ENCODE data around the gene FBRSL1. TPM values are rescaled to one million over a fixed set of nuclear protein-coding genes. Genes with fewer than 3 reads are reported as not detected.
A peak's percentile ranks its signal among the peaks of the same experiment; 100 is the strongest.

FBRSL1 gene
- total and polyA plus RNA-seq, 9 of the 15 experiments (the other 6 are each of a cell fraction or from before 2014, with no cell fraction given): 0.24 to 129 (median 7.3) TPM

- TF ChIP-seq HMGN3 (IDR thresholded peaks at IDR 0.05; ENCODE audit: borderline replicate concordance, extremely low read depth, insufficient read length, low read depth, low read length): peak; percentile 31
- TF ChIP-seq E4F1 (CRISPR knock-in tag; IDR thresholded peaks at IDR 0.05; ENCODE audit: borderline replicate concordance): no peak
Measured at GRCh38 chr12:132444957-132445883, 44.7 kb upstream of the FBRSL1 start (continued).

- H3K4me2 ChIP-seq (ENCODE audit: insufficient read depth, low read length): peak overlapping the region; percentile 98
- TF ChIP-seq ZNF512 (tag; IDR thresholded peaks at IDR 0.05) (no peak), ZNF324 (CRISPR knock-in tag; IDR thresholded peaks at IDR 0.05) (0 out of 2 replicates have a peak, but pooled peaks have one; percentile 32), SLC30A9 (CRISPR knock-in tag; IDR thresholded peaks at IDR 0.05) (no peak), POLR2A (conservative IDR thresholded peaks at IDR 0.05) (peak; percentile 74), CCNT2 (IDR thresholded peaks at IDR 0.05; ENCODE audit: borderline replicate concordance, extremely low read depth, insufficient read length, low read depth, low read length) (no peak), GMEB1 (CRISPR knock-in tag; IDR thresholded peaks at IDR 0.05) (peak; percentile 75), ZNF175 (CRISPR knock-in tag; IDR thresholded peaks at IDR 0.05; ENCODE audit: low read depth) (peak; percentile 97), ZNF165 (CRISPR knock-in tag; IDR thresholded peaks at IDR 0.05; ENCODE audit: borderline replicate concordance) (peak; percentile 86; the same call in 1 of the 2 replicates), SPI1 (IDR thresholded peaks at IDR 0.05; ENCODE audit: borderline replicate concordance, low read depth, low read length) (no peak)
Measured at GRCh38 chr12:132445884-132446632, 43.9 kb upstream of the FBRSL1 start.

More at GRCh38 chr12:132445884-132446632, 43.9 kb upstream of the FBRSL1 start:
- Histone ChIP-seq H4K20me1 (replicated peaks; ENCODE audit: control insufficient read depth, insufficient read depth, low read length) (no peaks in the 10 kb centered on the region), H3K27me3 (ENCODE audit: control insufficient read depth in 2 of 2, insufficient read depth in 2 of 2, low read length in 2 of 2) (peaks cover 20 to 37% of the 10 kb centered on the region in 2 experiments; a peak in 3 of 5 replicates), H3K36me3 (ENCODE audit: control insufficient read depth, insufficient read depth, low read length) (no peaks in the 10 kb centered on the region), H3K27ac (ENCODE audit: extremely low read depth, low read depth, low read length) (peak overlapping the region; percentile 90), H3K4me1 (replicated peaks in 1 of 2; ENCODE audit: control insufficient read depth in 2 of 2, insufficient read depth in 2 of 2, low read length in 2 of 2) (peaks cover 0 to 35% of the 10 kb centered on the region in 2 experiments; a peak in 3 of 5 replicates), H3K9me3 (replicated peaks; ENCODE audit: control insufficient read depth, insufficient read depth, low read depth, low read length) (peaks cover 2% of the 10 kb centered on the region; the same call in 1 of the 2 replicates), H3K9ac (ENCODE audit: insufficient read depth in 1 of 2, low read depth in 2 of 2, low read length in 2 of 2) (peak overlapping the region; percentile 85 to 99), H3K4me3 (peak overlapping the region; percentile 90), H3K79me2 (ENCODE audit: control insufficient read depth, insufficient read depth, low read length) (no peaks in the 10 kb centered on the region), H3K9me1 (ENCODE audit: control insufficient read depth, insufficient read depth, low read length) (no peaks in the 10 kb centered on the region), H2AFZ (ENCODE audit: low read depth, low read length) (peak overlapping the region; percentile 96)
- ATAC-seq (peak; percentile 92), FAIRE-seq (peak; percentile 99), DNase-seq (ENCODE audit: extremely low read depth in 1 of 4, low spot score in 3 of 4) (peak; percentile 94 to 98 (median 95))
- no TSS peak for BruUV-seq (replicated peaks)
- in situ Hi-C loops (cut with MboI): no loop called here
- CTCF ChIA-PET (ENCODE audit: low intra/inter-chr PET ratio): no interaction called here
- 6% methylated on average over 38 of the region's 39 CpGs for WGBS (ENCODE audit: insufficient coverage, low coverage, missing lambda C conversion rate)
- POLR2A ChIA-PET: interaction anchor here (0.8 kb wide), 1 partner anchor 169 kb away, joined by 3 read pairs; no protein-coding TSS in a partner anchor
- intact Hi-C loops (cut with micrococcal nuclease): no loop called here
